ENCODE data around the gene DIPK1A. TPM values are rescaled to one million over a fixed set of nuclear protein-coding genes. Genes with fewer than 3 reads are reported as not detected.
A peak's percentile ranks its signal among the peaks of the same experiment; 100 is the strongest.

DIPK1A gene
- total RNA-seq, 1 donor from 2014 or later: 9.7 TPM

DNA sequence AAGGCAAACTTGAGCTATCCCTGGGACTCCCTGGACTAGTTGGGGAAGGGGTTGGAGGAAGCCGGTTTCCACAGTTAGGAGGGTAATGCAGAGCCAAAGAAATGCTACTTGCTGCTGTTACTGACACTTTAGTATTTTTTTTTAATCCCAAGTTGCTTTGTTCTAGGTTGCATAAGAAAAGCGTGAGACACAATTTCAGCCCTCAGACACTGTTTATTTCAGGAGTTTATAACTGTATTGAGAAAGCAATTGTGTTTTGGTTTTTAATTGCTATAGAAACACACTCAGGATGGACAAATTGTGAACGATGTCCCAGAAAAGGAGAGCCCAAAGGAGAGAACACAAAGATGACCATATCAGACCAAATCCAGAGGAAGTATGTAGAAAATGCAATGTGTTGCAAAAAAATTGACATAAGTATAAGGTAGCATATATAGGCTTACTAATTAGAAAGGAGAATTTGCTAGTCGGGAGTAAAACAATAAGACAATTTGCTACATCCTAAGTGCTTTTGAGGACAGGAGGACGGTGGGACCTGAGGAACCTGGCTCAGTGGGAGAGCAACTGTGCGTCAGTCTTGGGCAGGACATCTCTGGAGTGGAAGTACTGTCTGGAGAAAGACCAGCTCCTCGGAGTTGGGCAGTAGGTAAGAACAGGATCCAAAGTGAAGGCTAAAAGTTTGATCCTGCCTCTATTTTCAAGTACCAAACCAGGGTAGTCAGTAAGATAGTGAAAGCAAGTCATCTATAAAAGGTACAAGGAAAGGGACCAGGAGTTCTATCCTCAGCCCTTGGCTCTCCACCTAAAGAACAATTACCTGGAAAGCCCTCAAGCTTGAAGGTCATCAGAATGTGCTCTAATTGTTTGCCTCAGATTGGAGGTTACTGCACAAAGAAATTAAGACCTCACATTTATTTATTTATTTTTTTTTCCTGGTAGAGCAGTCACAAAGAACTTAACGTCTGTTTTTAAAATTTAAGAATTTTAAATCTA is 39.9 kb downstream of the DIPK1A start:
- FAIRE-seq: no peak
- H3K4me3 ChIP-seq (ENCODE audit: low read depth, low read length): no peak overlapping the region
- no peaks in the 10 kb centered on the region for H3K27me3 ChIP-seq (ENCODE audit: control insufficient read depth, insufficient read depth, low read length)
- no peak for TF ChIP-seq CTCF (IDR thresholded peaks at IDR 0.05; ENCODE audit: insufficient read depth, low read length, severe bottlenecking)
- no peak for DNase-seq (ENCODE audit: low read depth)
- no peaks in the 10 kb centered on the region for H3K36me3 ChIP-seq (ENCODE audit: control insufficient read depth, insufficient read depth, low read length)

GRCh38 chr1:92916899-92917298 is 44.4 kb downstream of the DIPK1A start:
- FAIRE-seq: no peak
- no peaks in the 10 kb centered on the region for H3K27me3 ChIP-seq (ENCODE audit: control insufficient read depth, insufficient read depth, low read length)
- H3K36me3 ChIP-seq (ENCODE audit: control insufficient read depth, insufficient read depth, low read length): no peaks in the 10 kb centered on the region
- peak; percentile 84 for DNase-seq (ENCODE audit: low read depth)
- no peak overlapping the region for H3K4me3 ChIP-seq (ENCODE audit: low read depth, low read length)
- TF ChIP-seq CTCF (IDR thresholded peaks at IDR 0.05; ENCODE audit: insufficient read depth, low read length, severe bottlenecking): no peak

GRCh38 chr1:92915547-92915946 is 45.7 kb downstream of the DIPK1A start:
- DNase-seq (ENCODE audit: low read depth) (peak; percentile 32), FAIRE-seq (no peak)
- TF ChIP-seq CTCF (IDR thresholded peaks at IDR 0.05; ENCODE audit: insufficient read depth, low read length, severe bottlenecking): no peak
- H3K4me3 ChIP-seq (ENCODE audit: low read depth, low read length): no peak overlapping the region
- H3K27me3 ChIP-seq (ENCODE audit: control insufficient read depth, insufficient read depth, low read length): no peaks in the 10 kb centered on the region
- H3K36me3 ChIP-seq (ENCODE audit: control insufficient read depth, insufficient read depth, low read length): no peaks in the 10 kb centered on the region

- TF ChIP-seq CTCF (IDR thresholded peaks at IDR 0.05; ENCODE audit: insufficient read depth, low read length, severe bottlenecking): no peak
- no peak for FAIRE-seq
- Histone ChIP-seq H3K27me3 (ENCODE audit: control insufficient read depth, insufficient read depth, low read length) (no peaks in the 10 kb centered on the region), H3K36me3 (ENCODE audit: control insufficient read depth, insufficient read depth, low read length) (no peaks in the 10 kb centered on the region), H3K4me3 (ENCODE audit: low read depth, low read length) (no peak overlapping the region)
- peak; percentile 35 for DNase-seq (ENCODE audit: low read depth)
Observed at GRCh38 chr1:92913093-92913819, 48.0 kb downstream of the DIPK1A start.

DNA sequence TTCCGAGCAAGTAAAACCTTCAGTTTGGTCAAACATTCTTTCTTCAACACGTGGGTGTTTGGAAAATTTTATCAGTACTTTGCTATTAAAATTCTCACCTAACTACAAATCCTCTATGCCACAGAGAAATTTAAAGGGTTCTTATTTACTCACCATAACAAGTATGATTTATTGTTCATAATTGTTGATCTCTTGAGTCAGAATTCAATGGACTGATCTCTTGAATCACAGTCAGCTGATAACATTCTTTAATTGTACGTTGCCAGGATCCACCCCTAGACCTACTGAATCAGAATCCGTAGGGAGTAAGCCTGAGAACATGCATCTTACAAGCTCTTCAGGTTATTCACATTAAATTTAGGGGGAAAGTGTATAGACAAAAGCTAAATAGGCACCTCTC is 51.2 kb downstream of the DIPK1A start:
- no peak for TF ChIP-seq CTCF (IDR thresholded peaks at IDR 0.05; ENCODE audit: insufficient read depth, low read length, severe bottlenecking)
- no peaks in the 10 kb centered on the region for H3K27me3 ChIP-seq (ENCODE audit: control insufficient read depth, insufficient read depth, low read length)
- H3K4me3 ChIP-seq (ENCODE audit: low read depth, low read length): no peak overlapping the region
- no peaks in the 10 kb centered on the region for H3K36me3 ChIP-seq (ENCODE audit: control insufficient read depth, insufficient read depth, low read length)
- DNase-seq (ENCODE audit: low read depth) (peak; percentile 96), FAIRE-seq (no peak)
